Measurements from ENCODE around the gene TRMT112. TPM values are rescaled to one million over a fixed set of nuclear protein-coding genes. Genes with fewer than 3 reads are reported as not detected.
A peak's percentile ranks its signal among the peaks of the same experiment; 100 is the strongest.

The TRMT112 gene
- total and polyA plus RNA-seq, 7 donors: 78.1 to 311 (median 125) TPM

DNA sequence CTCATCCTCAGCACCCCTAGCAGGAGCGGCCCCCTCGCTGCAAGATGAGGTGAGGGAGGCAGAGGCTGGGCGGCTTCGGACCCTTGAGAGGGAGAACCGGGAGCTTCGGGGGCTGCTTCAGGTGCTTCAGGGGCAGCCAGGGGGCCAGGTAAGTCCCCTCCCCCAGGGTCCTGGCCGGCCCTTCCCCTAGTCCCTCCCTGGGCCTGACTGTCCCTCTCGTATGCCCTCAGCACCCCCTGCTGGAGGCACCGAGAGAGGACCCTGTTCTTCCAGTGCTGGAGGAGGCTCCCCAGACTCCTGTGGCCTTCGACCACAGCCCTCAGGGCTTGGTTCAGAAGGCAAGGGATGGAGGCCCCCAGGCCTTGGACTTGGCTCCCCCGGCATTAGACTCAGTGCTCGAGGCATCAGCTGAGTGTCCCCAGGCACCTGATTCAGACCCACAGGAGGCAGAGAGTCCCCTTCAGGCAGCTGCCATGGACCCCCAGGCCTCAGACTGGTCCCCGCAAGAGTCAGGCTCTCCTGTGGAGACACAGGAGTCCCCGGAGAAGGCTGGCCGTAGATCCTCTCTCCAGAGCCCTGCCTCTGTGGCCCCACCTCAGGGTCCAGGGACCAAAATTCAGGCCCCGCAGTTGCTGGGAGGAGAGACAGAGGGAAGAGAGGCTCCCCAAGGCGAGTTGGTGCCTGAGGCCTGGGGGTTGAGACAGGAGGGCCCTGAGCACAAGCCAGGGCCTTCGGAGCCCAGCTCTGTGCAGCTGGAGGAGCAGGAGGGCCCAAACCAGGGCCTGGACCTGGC lies 26.6 kb upstream of the TRMT112 start:
- Histone ChIP-seq H3K36me3 (ENCODE audit: insufficient read depth in 1 of 2, low read depth in 1 of 2) (no peaks in the 10 kb centered on the region), H3K9me3 (no peaks in the 10 kb centered on the region), H3K27me3 (ENCODE audit: insufficient read depth in 3 of 3, low read length in 2 of 3) (no peaks in the 10 kb centered on the region), H3K27ac (no peak overlapping the region), H3K4me1 (peaks cover 5% of the 10 kb centered on the region), H3K4me3 (no peak overlapping the region)
- ATAC-seq (peak in 3 of 4 donors; percentile 20 to 33 (median 31)), DNase-seq (peak in 1 of 2 donors; percentile 62)
- TF ChIP-seq CTCF (IDR thresholded peaks at IDR 0.05): peak; percentile 42
- intact Hi-C loops (cut with DNase I): loop anchor here in 1 of 2 donors (2.0 kb wide), 1 partner anchor 59 kb away; the partner anchor contains the start of genes BAD and GPR137
- WGBS, 3 donors: 76 to 85% (median 82%) methylated on average over 11 to 18 of the region's 18 CpGs

GRCh38 chr11:64342869-64343745 lies 25.7 kb upstream of the TRMT112 start:
- Histone ChIP-seq H3K9me3 (no peaks in the 10 kb centered on the region), H3K4me3 (peak overlapping the region; percentile 64), H3K4me1 (peaks cover 5% of the 10 kb centered on the region), H3K27ac (no peak overlapping the region), H3K27me3 (ENCODE audit: insufficient read depth in 3 of 3, low read length in 2 of 3) (no peaks in the 10 kb centered on the region), H3K36me3 (ENCODE audit: insufficient read depth in 1 of 2, low read depth in 1 of 2) (no peaks in the 10 kb centered on the region)
- 66 to 68% (median 67%) methylated on average over 28 to 29 of the region's 29 CpGs for WGBS, 3 donors
- DNase-seq (peak in 1 of 2 donors; percentile 73), ATAC-seq (peak in 2 of 4 donors; percentile 49 to 61)
- no peak for TF ChIP-seq CTCF (IDR thresholded peaks at IDR 0.05)
- intact Hi-C loops (cut with DNase I): loop anchor here in 1 of 2 donors (2.0 kb wide), 1 partner anchor 58 kb away; the partner anchor contains the start of genes BAD and GPR137

- intact Hi-C loops (cut with DNase I): loop anchor here in 1 of 2 donors (2.0 kb wide), 1 partner anchor 57 kb away; the partner anchor contains the start of genes BAD and GPR137
- H3K36me3 ChIP-seq (ENCODE audit: insufficient read depth in 1 of 2, low read depth in 1 of 2): no peaks in the 10 kb centered on the region
- WGBS, 3 donors: 11 to 19% (median 14%) methylated on average over 49 to 55 of the region's 55 CpGs
Measured at GRCh38 chr11:64341851-64342791, 24.8 kb upstream of the TRMT112 start.

More at GRCh38 chr11:64341851-64342791, 24.8 kb upstream of the TRMT112 start:
- no peaks in the 10 kb centered on the region for H3K9me3 ChIP-seq
- ATAC-seq (peak; percentile 93 to 97 (median 95)), DNase-seq (peak; percentile 91 to 95)
- peaks cover 5% of the 10 kb centered on the region for H3K4me1 ChIP-seq
- no peaks in the 10 kb centered on the region for H3K27me3 ChIP-seq (ENCODE audit: insufficient read depth in 3 of 3, low read length in 2 of 3)
- peak overlapping the region; percentile 85 for H3K27ac ChIP-seq
- peak; percentile 51 for TF ChIP-seq CTCF (IDR thresholded peaks at IDR 0.05)
- H3K4me3 ChIP-seq: peak overlapping the region; percentile 64
